ENCODE results near the gene DDX39B.
"Not testable (repeated sequence)": the region's sequence is repeated elsewhere in the genome, so short reads cannot be mapped to it uniquely, and the experiment has no call there.

Gene DDX39B

GRCh38 chr6:31502586-31502985 is 39.2 kb downstream of the DDX39B start:
- no peak overlapping the region for H3K4me3 ChIP-seq (ENCODE audit: severe bottlenecking)
- no peak for TF ChIP-seq CTCF (IDR thresholded peaks at IDR 0.05; ENCODE audit: poor library complexity, severe bottlenecking)
- ATAC-seq (ENCODE audit: low read depth) = no peak
- no peaks in the 10 kb centered on the region for H3K36me3 ChIP-seq (ENCODE audit: low read depth)
- no peaks in the 10 kb centered on the region for H3K9me3 ChIP-seq (ENCODE audit: severe bottlenecking)
- DNase-seq (ENCODE audit: low spot score) = no peak
- no peaks in the 10 kb centered on the region for H3K27me3 ChIP-seq (ENCODE audit: insufficient read depth, poor library complexity, severe bottlenecking)
- no peaks in the 10 kb centered on the region for H3K4me1 ChIP-seq (ENCODE audit: insufficient read depth, poor library complexity, severe bottlenecking)
- H3K27ac ChIP-seq (ENCODE audit: poor library complexity, severe bottlenecking) = no peak overlapping the region

GRCh38 chr6:31499648-31500047 is 42.2 kb downstream of the DDX39B start:
- not testable (repeated sequence) for H3K36me3 ChIP-seq (ENCODE audit: low read depth); H3K27ac ChIP-seq (ENCODE audit: poor library complexity, severe bottlenecking); H3K9me3 ChIP-seq (ENCODE audit: severe bottlenecking); DNase-seq (ENCODE audit: low spot score); H3K4me1 ChIP-seq (ENCODE audit: insufficient read depth, poor library complexity, severe bottlenecking); H3K4me3 ChIP-seq (ENCODE audit: severe bottlenecking); H3K27me3 ChIP-seq (ENCODE audit: insufficient read depth, poor library complexity, severe bottlenecking); ATAC-seq (ENCODE audit: low read depth)

GRCh38 chr6:31498748-31499147 is 43.1 kb downstream of the DDX39B start:
- Histone ChIP-seq H3K4me1 (ENCODE audit: insufficient read depth, poor library complexity, severe bottlenecking) (peaks cover 7% of the 10 kb centered on the region), H3K27me3 (ENCODE audit: insufficient read depth, poor library complexity, severe bottlenecking) (no peaks in the 10 kb centered on the region), H3K36me3 (ENCODE audit: low read depth) (no peaks in the 10 kb centered on the region), H3K4me3 (ENCODE audit: severe bottlenecking) (peak overlapping the region; percentile 76), H3K9me3 (ENCODE audit: severe bottlenecking) (no peaks in the 10 kb centered on the region), H3K27ac (ENCODE audit: poor library complexity, severe bottlenecking) (no peak overlapping the region)
- ATAC-seq (ENCODE audit: low read depth) (no peak), DNase-seq (ENCODE audit: low spot score) (no peak)
- no peak for TF ChIP-seq CTCF (IDR thresholded peaks at IDR 0.05; ENCODE audit: poor library complexity, severe bottlenecking)

- no peaks in the 10 kb centered on the region for H3K9me3 ChIP-seq (ENCODE audit: severe bottlenecking)
- ATAC-seq (ENCODE audit: low read depth) (peak; percentile 76), DNase-seq (ENCODE audit: low spot score) (peak; percentile 86)
- peak within 1 kb of the TSS; percentile 76 for H3K4me3 ChIP-seq (ENCODE audit: severe bottlenecking)
- no peaks in the 10 kb centered on the region for H3K27me3 ChIP-seq (ENCODE audit: insufficient read depth, poor library complexity, severe bottlenecking)
- peaks cover 14% of the 10 kb centered on the region for H3K4me1 ChIP-seq (ENCODE audit: insufficient read depth, poor library complexity, severe bottlenecking)
- no peaks in the 10 kb centered on the region for H3K36me3 ChIP-seq (ENCODE audit: low read depth)
- TF ChIP-seq CTCF (IDR thresholded peaks at IDR 0.05; ENCODE audit: poor library complexity, severe bottlenecking) = no peak
- H3K27ac ChIP-seq (ENCODE audit: poor library complexity, severe bottlenecking) = peak within 1 kb of the TSS; percentile 56
These were observed 44.0 kb downstream of the DDX39B start, which contains the start of gene MICB for GRCh38 chr6:31497531-31498476. Gene MICB (plus strand): TSS chr6:31498145. CDS start chr6:31498194, 49 bp downstream.

GRCh38 chr6:31496826-31497225 is 45.0 kb downstream of the DDX39B start:
- not testable (repeated sequence) for DNase-seq (ENCODE audit: low spot score)

More at GRCh38 chr6:31496826-31497225, 45.0 kb downstream of the DDX39B start:
- not testable (repeated sequence) for H3K4me3 ChIP-seq (ENCODE audit: severe bottlenecking); H3K9me3 ChIP-seq (ENCODE audit: severe bottlenecking); H3K27me3 ChIP-seq (ENCODE audit: insufficient read depth, poor library complexity, severe bottlenecking); H3K36me3 ChIP-seq (ENCODE audit: low read depth); ATAC-seq (ENCODE audit: low read depth)
- Histone ChIP-seq H3K4me1 (ENCODE audit: insufficient read depth, poor library complexity, severe bottlenecking) (peaks cover 15% of the 10 kb centered on the region), H3K27ac (ENCODE audit: poor library complexity, severe bottlenecking) (peak overlapping the region; percentile 56)

All from RWPE2 (cell line).